OCI-LY7 (cell line): ENCODE data around the gene FAM222A.

Experiments
- CTCF ChIP-seq: fragments of 200-600 bp; sonication (generic); conservative IDR thresholded peaks from 2 replicates; pipeline ENCODE4 v1.5.1; 2014; ENCODE audit warnings: mild to moderate bottlenecking, antibody characterized with exemption, low read length, moderate library complexity, mixed read lengths
- EZH2phosphoT487 ChIP-seq: fragments of 200-600 bp; sonication (generic); IDR thresholded peaks from 2 replicates; pipeline ENCODE4 v1.6.1; 2018; ENCODE audit warnings: low read depth, borderline replicate concordance, mild to moderate bottlenecking, mixed run types, antibody characterized with exemption, low read length, moderate library complexity, mixed read lengths

- TF ChIP-seq CTCF = no peak
- no peak for TF ChIP-seq EZH2phosphoT487
Measured at GRCh38 chr12:109814600-109815150, 101.0 kb downstream of the FAM222A start.
